Erythroblast (primary cell): Measurements from ENCODE around the gene EPHB2.

ENCODE experiments used
- GATA1 ChIP-seq: IDR thresholded peaks from 2 replicates; pipeline ENCODE4 v1.6.1; 2011; ENCODE audit warnings: low read depth, mild to moderate bottlenecking, control low read depth, low read length, moderate library complexity
- POLR2A ChIP-seq: IDR thresholded peaks from 2 replicates; pipeline ENCODE4 v1.6.1; 2011; ENCODE audit warnings: mild to moderate bottlenecking, low read length

- TF ChIP-seq POLR2A (no peak), GATA1 (no peak)
Measured at GRCh38 chr1:22944346-22945055, 233.9 kb downstream of the EPHB2 start.
